ENCODE results near the gene CLDN34.

CLDN34 gene

GRCh38 chrX:9966775-9967408 is at the start of gene CLDN34:
Gene CLDN34 (plus strand): TSS chrX:9967358. CDS start chrX:9967358, 0 bp downstream.
- DNase-seq (ENCODE audit: low read depth in 2 of 2): no peak

GRCh38 chrX:9917861-9918260 is 49.3 kb upstream of the CLDN34 start:
- DNase-seq (ENCODE audit: low read depth in 2 of 2): no peak

DNA sequence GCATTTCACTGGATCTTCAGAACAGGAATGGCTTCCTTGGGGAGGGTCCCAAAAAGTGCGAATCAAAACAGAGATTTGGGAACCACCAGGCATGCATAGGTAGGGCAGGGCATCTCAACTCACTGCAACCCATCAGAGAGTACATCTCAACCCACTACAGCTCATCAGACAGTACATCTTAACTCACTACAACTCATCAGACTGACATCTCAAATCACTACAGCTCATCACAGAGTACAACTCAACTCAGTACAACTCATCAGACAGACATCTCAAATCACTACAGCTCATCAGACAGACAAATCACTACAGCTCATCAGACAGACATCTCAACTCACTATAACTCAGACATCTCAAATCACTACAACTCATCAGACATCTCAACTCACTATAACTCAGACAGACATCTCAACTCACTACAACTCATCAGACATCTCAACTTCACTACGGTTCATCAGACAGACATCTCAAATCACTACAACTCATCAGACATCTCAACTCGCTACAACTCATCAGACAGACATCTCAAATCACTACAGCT is 47.5 kb upstream of the CLDN34 start:
- DNase-seq (ENCODE audit: low read depth in 2 of 2): no peak

DNA sequence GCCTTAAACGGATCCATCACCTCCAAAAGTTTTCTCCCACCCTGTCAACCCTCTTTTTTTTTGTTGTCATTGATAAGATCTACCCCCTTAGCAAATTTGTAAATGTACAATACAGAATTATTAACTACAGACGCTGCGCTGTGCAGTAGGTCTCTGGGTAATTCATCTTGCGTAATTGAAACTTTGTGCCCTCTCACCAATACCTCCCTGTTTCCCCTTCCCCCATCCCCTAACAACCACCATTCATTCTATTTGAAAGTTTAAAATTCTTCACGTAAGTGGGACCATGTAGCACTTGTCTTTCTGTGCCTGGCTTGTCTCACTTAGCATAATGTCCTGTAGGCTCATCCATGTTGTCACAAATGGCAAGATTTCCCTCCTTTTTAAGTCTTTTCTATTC is 45.8 kb upstream of the CLDN34 start:
- no peak for DNase-seq (ENCODE audit: low read depth in 2 of 2)

DNA sequence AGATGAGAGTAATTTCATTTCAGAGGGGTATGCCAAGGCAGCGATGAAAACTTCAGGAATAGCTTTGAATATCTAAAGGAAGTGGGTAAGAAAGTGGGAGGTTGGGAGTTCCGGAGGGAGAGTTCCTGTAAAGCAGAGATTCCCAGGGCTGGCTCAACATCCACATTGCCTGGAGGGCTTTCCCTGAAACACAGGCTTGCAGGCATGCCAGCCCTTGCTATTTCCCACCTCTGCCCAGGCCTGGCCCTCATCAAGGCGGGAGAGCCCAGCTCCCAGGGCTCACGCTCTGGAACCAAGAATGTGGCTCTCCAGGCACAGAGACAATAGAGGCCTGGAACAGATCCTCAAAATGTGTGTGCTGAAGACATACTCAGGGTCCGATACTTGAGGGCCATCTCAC is 43.8 kb upstream of the CLDN34 start:
- no peak for DNase-seq (ENCODE audit: low read depth in 2 of 2)

- no peak for DNase-seq (ENCODE audit: low read depth in 2 of 2)
Observed at GRCh38 chrX:9926002-9926401, 41.2 kb upstream of the CLDN34 start.

- no peak for DNase-seq (ENCODE audit: low read depth in 2 of 2)
Observed at GRCh38 chrX:9927698-9928482, 39.3 kb upstream of the CLDN34 start.

DNA sequence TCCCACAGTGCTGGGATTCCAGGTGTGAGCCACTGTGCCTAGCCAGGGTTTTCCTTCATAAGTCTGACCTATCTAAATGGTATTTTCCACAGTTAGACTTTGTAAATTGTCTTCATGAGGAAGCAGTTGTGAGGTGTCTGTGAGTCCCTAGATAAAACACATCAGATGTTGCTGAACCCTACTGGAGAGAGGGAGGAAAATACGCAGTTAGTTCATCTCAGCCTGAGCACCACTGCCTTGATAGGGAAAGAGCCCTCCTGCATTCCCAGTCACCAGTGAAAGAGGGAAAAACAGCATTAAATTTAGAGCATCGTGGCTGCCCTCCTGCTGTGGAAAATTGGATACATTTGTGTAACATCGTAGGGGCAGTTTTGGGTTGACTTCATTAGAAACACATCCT is 31.7 kb upstream of the CLDN34 start:
- no peak for DNase-seq (ENCODE audit: low read depth in 2 of 2)

DNA sequence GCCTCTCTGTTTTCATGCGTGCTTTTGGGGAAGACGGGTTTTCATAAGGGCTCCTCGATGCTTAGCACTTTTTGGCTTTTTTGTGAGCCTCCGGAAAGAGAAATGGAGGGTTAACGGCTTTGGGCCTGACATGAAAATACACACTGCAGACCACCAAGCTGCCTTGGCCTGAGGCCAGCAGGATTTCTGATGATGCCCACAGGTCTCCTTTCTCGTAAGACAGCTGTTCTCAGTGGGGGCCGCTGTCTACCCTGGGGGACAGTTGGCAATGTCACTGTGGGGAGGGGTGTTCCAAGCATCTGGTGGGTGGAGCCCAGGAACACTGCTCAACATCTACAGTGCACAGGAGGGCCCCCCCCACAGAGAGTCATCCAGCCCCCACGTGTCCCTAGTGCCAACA is 29.4 kb upstream of the CLDN34 start:
- DNase-seq (ENCODE audit: low read depth in 2 of 2): no peak

DNA sequence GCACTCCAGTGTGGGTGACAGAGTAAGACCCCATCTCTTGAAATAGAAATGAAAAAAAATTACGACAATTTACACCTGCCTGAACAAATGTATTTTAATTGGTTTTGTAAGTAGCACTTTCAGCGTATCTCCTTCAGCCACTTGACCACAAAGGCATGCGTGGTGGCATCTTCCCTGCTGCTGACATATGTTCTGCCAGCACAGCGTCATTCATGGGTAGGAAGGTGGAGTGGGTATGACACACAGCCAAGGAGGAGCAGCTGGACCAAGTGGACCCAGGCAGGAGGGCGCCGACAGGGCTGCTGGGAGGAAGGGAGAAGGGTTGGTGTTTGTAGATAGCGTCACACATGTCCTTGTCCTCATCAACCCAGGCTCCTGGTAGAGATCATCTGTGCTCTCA is 28.6 kb upstream of the CLDN34 start:
- DNase-seq (ENCODE audit: low read depth in 2 of 2): no peak

- DNase-seq (ENCODE audit: low read depth in 2 of 2): no peak
Observed at GRCh38 chrX:9940421-9940820, 26.7 kb upstream of the CLDN34 start.

GRCh38 chrX:9942086-9942485 is 25.1 kb upstream of the CLDN34 start:
- peak; percentile 2 to 8 for DNase-seq (ENCODE audit: low read depth in 2 of 2)

GRCh38 chrX:9943420-9943819 is 23.7 kb upstream of the CLDN34 start:
- DNase-seq (ENCODE audit: low read depth in 2 of 2): no peak

- DNase-seq (ENCODE audit: low read depth in 2 of 2): no peak
Observed at GRCh38 chrX:9947131-9947794, 19.9 kb upstream of the CLDN34 start.

DNA sequence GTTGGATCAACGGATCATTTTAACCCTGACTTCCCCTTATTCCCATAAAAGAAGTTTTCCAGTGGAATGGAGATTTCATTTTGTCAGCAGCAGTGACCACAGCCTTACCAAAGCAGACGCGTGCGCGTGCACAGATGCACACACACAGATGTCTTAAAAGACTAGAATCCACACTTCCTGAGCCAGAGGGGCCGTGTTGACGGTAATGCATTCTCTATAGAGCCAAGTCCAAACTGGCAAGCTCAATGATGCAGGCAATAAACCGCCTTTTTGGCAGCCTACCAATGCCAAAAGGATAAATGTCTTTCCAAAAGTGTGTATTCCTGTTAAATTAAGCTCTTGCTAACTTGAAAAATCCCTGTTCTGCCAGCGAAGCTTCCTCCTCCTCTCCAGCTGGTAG is 18.8 kb upstream of the CLDN34 start:
- DNase-seq (ENCODE audit: low read depth in 2 of 2): no peak

DNA sequence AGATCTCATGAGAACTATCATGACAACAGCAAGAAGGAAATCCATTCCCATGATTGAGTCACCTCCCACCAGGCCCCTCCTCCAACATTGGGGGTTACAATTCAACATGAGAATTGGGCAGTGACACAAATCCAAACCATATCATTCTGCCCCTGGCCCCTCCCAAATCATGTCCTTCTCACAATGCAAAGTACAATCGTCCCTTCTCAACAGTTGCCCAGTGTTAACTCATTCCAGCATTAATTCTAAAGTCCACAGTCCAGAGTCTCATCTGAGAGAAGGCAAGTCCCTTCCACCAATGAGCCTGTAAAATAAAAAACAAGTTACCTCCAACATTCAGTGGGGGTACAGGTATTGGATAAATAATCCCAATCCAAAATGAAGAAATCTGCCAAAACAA is 14.9 kb upstream of the CLDN34 start:
- DNase-seq (ENCODE audit: low read depth in 2 of 2): no peak

- DNase-seq (ENCODE audit: low read depth in 2 of 2): no peak
Observed at GRCh38 chrX:9953396-9953795, 13.8 kb upstream of the CLDN34 start.

DNA sequence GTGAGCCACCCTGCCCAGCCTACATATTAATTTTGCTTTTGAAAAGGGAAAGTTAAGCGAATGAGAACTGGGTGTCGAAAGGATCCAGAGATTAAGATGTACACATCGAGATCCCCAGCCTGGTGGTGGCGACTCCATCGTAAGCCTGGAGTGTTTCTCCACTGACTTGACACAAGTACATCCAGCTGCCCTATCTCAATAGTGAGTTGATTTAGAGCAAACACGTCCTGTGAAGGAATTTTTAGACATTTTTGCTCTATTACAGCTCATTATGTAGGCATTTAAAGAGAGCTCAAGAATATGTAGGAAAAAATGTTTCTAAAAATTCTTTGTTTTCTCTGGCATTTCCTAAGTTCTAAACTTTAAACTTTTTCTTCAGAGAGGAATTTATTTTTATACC is 11.7 kb upstream of the CLDN34 start:
- DNase-seq (ENCODE audit: low read depth in 2 of 2): no peak

DNA sequence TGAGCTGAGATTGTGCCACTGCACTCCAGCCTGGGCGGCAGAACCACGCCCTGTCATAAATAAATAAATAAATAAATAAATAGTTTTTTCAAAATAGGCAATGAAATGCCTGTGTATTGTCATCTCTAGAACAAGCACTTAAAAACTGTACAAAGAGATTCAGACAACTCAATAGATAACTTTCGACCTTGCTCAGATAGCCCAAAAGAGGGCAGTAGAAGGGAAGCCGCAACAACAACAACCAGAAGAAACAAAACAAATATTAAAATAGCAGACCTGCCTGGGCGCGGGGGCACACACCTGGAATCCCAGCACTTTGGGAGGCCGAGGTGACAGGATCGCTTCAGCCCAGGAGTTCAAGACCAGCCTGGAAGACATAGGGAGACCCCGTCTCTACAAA is 9.4 kb upstream of the CLDN34 start:
- no peak for DNase-seq (ENCODE audit: low read depth in 2 of 2)

DNA sequence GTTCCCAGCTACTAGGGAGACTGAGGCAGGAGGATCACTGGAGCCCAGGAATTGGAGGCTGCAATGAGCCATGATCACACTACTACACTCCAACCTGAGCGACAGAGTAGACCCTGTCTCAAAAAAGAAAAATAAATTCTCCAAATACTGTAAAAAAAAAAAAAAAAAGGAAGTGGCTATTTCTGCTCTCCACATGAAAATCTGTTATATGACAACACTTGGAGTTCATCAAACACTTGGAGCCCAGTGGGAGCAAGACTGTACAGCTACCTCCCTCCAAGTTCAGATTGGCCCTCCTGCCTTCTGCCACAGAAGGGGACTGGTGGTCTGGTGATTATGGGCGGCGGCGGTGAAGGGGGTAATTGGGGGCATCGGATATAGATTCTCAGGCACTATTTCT is 9.0 kb upstream of the CLDN34 start:
- DNase-seq (ENCODE audit: low read depth in 2 of 2): no peak

- DNase-seq (ENCODE audit: low read depth in 2 of 2): no peak
Observed at GRCh38 chrX:9961750-9962149, 5.4 kb upstream of the CLDN34 start.

DNA sequence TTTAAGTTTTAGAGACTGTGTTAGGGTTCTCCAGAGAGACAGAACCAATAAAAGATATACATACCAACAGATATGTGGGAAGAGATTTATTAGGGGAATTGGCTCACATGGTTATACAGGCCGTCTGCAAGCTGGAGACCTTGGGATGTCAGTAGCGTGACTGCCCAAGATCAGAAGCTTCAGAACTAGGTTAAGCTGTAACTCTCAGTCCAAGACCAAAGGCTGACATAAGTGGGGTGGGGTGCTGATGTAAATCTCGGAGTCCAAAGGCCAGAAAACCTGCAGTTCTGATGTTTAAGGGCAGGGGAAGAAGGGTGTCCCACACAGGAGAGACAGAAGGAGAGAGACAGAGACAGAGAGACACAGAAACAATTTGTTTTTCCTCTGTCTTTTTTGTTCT is 10.5 kb downstream of the CLDN34 start:
- no peak for DNase-seq (ENCODE audit: low read depth in 2 of 2)

GRCh38 chrX:9980401-9980800 is 13.2 kb downstream of the CLDN34 start:
- no peak for DNase-seq (ENCODE audit: low read depth in 2 of 2)
